AG04450 (cell line): ENCODE results near the gene FAM240A. TPM values are rescaled to one million over a fixed set of nuclear protein-coding genes. Genes with fewer than 3 reads are reported as not detected.

ENCODE experiments used
- CTCF ChIA-PET: fragments of 300-600, 350-600 bp; formaldehyde crosslinking; extraction: SDS; loops from one replicate; lab custom pipeline; 2022; ENCODE audit warnings: antibody characterized with exemption, inconsistent platforms; lab: Charles Lee
- POLR2A ChIA-PET: fragments of 350-600 bp; formaldehyde crosslinking; extraction: SDS; loops from one replicate; lab custom pipeline; 2021; ENCODE audit warnings: antibody characterized with exemption, inconsistent platforms; lab: Yijun Ruan, JAX
- DNase-seq: peaks from one replicate; pipeline ENCODE4 v3.0.0-alpha.2; 2011; ENCODE audit warnings: low read depth, low spot score
- H3K27ac ChIP-seq: one replicate; pipeline ENCODE4 v1.5.1; 2012; ENCODE audit warnings: low read depth, low read length, control low read depth
- H3K27me3 ChIP-seq: one replicate; pipeline ENCODE4 v1.6.0; 2012; ENCODE audit warnings: low read length; ENCODE audit not compliant: control insufficient read depth, insufficient read depth
- H3K4me3 ChIP-seq: 2 replicates; pipeline ENCODE4 v1.5.1; 2011; ENCODE audit warnings: mild to moderate bottlenecking, low read depth, low read length, control low read depth
- H3K9me3 ChIP-seq: 2 replicates; pipeline ENCODE4 v1.5.1; 2012; ENCODE audit warnings: low read length; ENCODE audit not compliant: control insufficient read depth, insufficient read depth
- CTCF ChIP-seq: IDR thresholded peaks from 2 replicates; pipeline ENCODE4 v1.5.1; 2011; ENCODE audit warnings: low read depth, low read length, control low read depth, inconsistent platforms
- polyA plus RNA-seq: library from polyadenylated mRNA; depleted of rRNA; stranded (reverse); fragments of >200 nt; gene quantifications from 2 replicates; pipeline ENCODE4 v1.2.3, GENCODE V29; 2011

FAM240A gene
- polyA plus RNA-seq, 1 experiment: not detected

- CTCF ChIA-PET: no interaction called here
- DNase-seq: no peak
- POLR2A ChIA-PET: no interaction called here
- Histone ChIP-seq H3K27me3 (peaks cover 11% of the 10 kb centered on the region), H3K27ac (no peak overlapping the region), H3K4me3 (no peak overlapping the region), H3K9me3 (no peaks in the 10 kb centered on the region)
- TF ChIP-seq CTCF: peak; percentile 38
These were observed 4.7 kb upstream of the FAM240A start for GRCh38 chr3:46607603-46608028.

- Histone ChIP-seq H3K4me3 (no peak overlapping the region), H3K9me3 (no peaks in the 10 kb centered on the region), H3K27me3 (peaks cover 16% of the 10 kb centered on the region), H3K27ac (no peak overlapping the region)
- POLR2A ChIA-PET: no interaction called here
- TF ChIP-seq CTCF: no peak
- CTCF ChIA-PET: no interaction called here
- DNase-seq: no peak
These were observed 3.1 kb upstream of the FAM240A start for GRCh38 chr3:46609212-46609721.

DNA sequence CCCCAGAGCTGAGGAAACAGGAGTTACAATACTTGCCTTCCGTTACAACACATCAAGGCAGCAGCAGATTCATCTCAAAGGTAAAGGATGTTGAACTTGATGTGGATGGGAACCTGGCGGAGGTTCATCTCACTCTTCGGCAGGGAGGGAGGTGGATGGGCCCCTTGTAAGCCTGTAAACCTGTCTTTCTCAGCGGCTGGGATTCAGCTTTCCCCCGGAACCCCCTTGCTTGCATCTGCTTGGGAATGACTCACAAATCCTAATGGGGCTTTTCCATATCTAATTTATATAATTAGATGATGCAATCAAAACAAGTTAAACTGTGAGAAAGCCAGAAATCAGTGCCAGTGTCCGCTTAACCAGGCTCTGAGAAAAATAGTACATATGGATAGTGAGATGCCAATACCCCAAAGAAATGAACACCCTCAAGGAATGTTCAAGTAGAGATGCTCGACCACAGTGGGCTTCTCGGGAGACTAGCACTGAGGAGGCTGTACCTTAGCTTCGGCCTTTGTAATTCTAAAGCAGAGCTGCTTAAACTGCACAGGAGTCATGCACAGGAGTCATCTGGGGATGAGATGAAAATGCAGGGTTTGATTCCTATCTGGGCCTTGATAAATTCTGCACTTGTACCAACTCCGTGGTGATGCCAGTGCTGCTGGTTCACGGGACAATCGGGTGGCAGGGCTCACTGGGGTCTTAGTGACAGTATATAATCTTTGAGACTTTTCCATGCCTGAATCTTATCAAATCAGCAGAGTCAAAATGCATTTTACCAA lies 2.2 kb upstream of the FAM240A start:
- ChIA-PET POLR2A (no interaction called here), CTCF (interaction anchor here (0.5 kb wide), 1 partner anchor 19 kb away, joined by 7 read pairs; no protein-coding TSS in a partner anchor)
- no peak overlapping the region for H3K27ac ChIP-seq

GRCh38 chr3:46613313-46614005 lies 1.1 kb downstream of the FAM240A start:
- DNase-seq: no peak
- peaks cover 40% of the 10 kb centered on the region for H3K27me3 ChIP-seq
- H3K27ac ChIP-seq: no peak overlapping the region
- H3K9me3 ChIP-seq: no peaks in the 10 kb centered on the region
- ChIA-PET CTCF (interaction anchor here (1.1 kb wide), 1 partner anchor 16 kb away, joined by 3 read pairs; no protein-coding TSS in a partner anchor), POLR2A (no interaction called here)
- no peak overlapping the region for H3K4me3 ChIP-seq
- TF ChIP-seq CTCF: no peak

More for the DNA sequence above, 2.2 kb upstream of the FAM240A start:
- no peak for TF ChIP-seq CTCF
- peaks cover 23% of the 10 kb centered on the region for H3K27me3 ChIP-seq
- H3K9me3 ChIP-seq: no peaks in the 10 kb centered on the region
- H3K4me3 ChIP-seq: no peak overlapping the region
- no peak for DNase-seq
